GM18520 (cell line): ENCODE measurements around the gene ZNF664.
"Not testable (repeated sequence)": the region's sequence is repeated elsewhere in the genome, so short reads cannot be mapped to it uniquely, and the experiment has no call there.

Source experiments
- ATAC-seq: cut with Tn5 transposase; IDR thresholded peaks from one replicate; pipeline ENCODE4 v1.9.1; 2021; ENCODE audit not compliant: unreplicated experiment

Gene ZNF664

DNA sequence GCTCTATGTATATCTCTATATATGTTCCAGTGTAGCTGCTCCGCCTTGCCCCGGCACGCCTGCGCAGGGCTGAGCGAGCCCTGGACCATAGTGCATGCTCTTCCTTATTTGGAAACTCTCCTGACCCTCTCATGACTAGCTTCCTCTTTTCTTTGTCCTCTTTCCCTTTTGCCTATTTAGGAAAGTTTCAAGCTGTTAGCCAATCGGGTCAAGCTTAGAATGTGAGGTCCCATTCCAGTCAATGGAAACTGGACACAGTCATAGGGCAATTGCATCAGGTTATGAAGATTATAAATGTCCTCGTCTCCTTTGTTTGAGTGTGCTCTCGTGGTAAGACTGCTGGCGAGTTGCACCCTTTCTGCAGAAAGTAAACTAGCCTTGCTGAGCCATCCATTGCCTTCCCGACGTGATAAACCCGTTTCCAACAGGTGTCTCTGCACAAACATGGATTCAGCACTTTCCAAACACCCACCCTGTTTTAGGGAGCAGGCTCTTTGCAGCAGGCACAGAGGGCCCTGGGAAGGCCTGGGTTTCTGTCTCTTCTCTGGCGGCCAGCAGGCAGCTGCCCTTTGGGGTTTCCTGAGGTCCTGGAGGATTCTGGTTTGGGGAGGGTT lies 31.3 kb upstream of the ZNF664 start:
- ATAC-seq, result no peak

GRCh38 chr12:123942238-123942653 lies 30.8 kb upstream of the ZNF664 start:
- ATAC-seq, result no peak

DNA sequence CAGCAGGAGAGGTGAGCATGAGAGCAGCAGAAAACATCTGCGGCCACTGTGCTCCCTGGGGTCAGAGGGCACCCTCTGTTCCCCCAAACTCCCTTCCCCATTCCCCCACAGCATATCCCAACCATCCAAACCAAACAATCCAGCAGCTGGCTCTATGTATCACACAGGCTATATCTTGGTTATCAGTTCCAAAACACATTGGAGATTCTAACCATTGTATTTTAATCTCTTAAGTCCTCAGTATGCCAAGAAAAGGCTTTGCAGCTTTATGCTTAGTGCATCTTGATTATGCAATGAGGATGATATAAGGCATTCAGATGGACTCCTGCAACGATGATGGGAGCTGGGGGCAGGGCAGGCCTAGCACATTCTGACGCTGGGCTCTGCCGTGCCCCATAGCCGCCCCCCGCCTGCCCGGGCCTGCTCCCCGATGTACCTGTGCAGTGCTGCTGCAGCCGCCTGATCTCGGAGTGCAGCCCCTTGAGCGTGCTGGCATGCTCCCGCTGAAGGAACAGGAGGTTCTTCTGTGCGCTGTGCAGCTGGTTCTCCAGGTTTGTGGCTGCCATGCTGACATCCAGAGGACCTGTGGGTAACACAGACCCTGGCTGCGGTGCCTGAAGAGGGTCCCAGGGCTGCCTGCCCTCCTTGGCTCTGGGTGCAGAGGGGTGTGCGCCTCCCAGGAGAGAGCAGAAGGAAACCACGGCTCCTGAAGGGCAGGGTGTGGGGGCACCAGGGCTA lies 29.9 kb upstream of the ZNF664 start:
- ATAC-seq, result no peak

DNA sequence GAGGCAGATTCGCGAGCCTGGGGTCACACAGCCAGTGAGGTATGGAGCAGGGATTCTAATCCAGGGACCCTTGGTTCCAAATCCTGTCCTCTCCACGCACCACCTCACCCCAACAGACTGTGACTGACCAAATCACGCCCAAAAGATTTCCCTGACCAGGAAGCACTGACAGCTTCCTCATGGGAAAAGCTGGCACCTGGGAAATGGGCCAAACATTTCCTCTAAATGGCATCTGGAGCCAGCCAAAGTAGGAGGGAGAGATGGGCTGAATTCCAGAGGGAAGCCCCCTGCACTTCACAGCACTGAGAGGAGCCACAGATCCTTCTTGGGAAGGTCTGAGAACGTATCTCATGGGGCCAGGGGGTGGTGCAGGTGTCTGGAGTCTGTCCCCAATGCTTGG lies 29.2 kb upstream of the ZNF664 start:
- no peak for ATAC-seq

DNA sequence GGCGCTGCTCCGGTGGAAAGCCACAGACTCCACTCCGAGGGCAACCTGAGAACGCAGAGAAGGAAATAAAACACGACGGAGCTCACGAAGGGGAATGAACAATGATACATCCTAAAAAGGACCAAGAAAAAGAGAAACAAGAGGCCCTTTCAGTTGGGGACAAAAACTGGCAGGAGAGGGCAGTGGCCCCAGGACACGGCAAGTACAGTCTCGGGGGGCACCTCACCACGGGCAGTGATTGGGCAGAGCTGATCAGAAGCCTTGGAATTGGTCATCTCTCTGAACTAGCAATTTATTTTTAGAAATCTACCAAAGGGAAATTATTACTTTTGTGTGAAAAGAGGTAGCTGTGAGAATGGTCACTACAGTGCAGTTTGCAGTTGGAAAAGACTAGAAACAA lies 28.3 kb upstream of the ZNF664 start:
- no peak for ATAC-seq

GRCh38 chr12:123945287-123946151 lies 27.5 kb upstream of the ZNF664 start:
- no peak for ATAC-seq

- no peak for ATAC-seq
Measured at GRCh38 chr12:123946152-123946515, 26.9 kb upstream of the ZNF664 start.

- ATAC-seq, result not testable (repeated sequence)
Measured at GRCh38 chr12:123946516-123947505, 26.2 kb upstream of the ZNF664 start.

DNA sequence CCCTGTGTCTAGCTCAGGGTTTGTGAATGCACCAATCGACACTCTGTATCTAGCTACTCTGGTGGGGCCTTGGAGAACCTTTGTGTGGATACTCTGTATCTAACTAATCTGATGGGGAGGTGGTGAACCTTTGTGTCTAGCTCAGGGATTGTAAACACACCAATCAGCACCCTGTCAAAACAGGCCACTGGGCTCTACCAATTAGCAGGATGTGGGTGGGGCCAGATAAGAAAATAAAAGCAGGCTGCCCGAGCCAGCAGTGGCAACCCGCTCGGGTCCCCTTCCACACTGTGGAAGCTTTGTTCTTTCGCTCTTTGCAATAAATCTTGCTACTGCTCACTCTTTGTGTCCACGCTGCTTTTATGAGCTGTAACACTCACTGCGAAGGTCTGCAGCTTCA lies 25.5 kb upstream of the ZNF664 start:
- not testable (repeated sequence) for ATAC-seq

DNA sequence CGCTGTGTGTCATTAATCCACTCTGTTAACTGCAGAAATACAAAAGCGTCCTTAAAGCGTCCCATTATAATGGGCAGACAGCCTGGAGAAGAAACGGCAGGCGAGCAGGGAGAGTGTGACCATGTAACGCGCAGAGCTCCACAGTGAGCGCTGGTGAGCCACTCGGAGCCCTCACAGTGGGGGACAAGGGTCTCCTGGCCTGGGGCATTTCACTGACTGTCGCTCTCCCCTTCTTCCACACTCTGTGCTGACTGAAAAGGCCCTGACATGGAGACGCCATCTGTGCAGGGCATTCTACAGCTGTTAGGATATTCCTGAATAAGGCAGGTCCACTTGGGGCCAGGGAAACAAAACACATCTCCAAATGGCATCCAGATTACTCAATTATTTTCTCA lies 24.6 kb upstream of the ZNF664 start:
- no peak for ATAC-seq

GRCh38 chr12:123948796-123949769 lies 23.9 kb upstream of the ZNF664 start:
- no peak for ATAC-seq

DNA sequence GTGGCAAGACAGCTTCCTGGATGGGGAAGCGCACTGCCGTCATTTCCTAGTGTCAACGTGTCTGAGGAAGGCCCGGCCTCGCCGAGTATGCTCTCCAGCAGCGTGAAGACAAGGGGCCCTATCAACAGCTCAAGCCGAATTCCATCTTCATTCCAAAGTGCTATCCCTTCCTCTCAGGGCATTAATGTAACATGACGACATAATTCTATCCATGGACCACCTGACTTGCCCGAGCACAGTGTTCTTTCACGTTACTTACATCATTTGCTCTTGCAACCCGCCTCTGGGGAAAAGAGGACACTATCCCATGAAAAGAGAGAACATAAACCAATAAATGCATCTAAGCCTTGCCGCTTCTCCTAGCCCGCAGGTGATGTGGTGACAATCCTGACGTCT lies 23.2 kb upstream of the ZNF664 start:
- no peak for ATAC-seq

DNA sequence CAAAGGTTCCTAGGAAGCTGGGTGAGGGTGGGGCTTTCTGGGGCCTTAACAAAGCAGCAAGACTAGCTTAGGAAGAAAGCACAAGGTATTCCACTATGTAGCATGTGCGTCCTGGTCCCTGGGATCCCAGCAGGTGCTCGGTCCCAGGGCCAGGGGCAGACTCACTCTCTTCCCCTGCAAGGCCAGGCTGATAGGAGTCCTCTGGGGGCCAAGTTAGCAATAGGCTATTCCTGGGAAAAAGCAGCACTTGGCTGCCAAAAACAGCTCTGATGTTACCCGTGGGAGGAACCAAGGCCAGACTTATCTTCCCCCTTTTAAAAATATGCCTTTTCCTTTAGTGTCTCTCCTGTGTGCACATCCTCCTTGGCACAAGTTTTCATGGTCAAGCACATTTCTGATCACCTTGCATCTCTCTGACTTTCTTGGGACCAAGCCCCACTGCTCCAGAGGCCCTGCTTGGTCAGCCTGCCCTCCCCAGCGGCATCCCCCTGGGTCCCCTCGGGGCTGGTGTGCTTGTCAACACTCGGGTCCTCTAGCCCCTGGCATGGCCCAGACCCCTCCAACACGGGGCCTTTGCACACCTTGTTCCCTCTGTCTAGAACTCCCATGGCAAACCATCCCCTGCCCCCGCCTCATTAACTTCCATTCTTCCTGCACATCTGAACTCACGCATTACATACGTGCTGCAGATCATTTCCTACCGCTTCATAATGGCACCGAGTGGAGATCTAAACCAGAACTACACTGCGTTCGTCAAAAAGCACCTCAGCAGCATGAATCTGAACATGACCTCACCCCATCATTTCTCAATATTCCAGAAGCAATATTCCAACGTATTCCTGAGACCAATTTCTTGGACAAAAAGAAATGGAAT lies 22.3 kb upstream of the ZNF664 start:
- ATAC-seq, result no peak

DNA sequence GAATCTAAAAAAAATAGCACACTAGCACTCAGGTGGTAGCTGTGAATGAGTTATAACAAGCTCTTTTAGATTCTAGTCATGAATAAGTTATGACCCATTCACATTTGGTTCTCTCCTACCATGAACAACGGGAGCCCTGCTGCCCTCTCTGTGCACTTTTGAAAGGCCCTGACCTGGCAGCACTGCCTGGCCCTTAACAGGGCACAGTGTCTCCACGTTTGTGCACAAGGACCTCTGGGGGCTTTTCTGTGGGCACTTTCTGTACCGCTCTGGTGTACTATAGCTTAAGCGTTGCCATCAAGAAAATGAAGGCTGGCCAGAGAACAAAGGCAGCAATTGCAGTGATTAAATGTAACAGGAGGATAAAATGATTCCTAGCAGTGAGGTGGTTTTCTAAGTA lies 21.5 kb upstream of the ZNF664 start:
- ATAC-seq, result no peak

DNA sequence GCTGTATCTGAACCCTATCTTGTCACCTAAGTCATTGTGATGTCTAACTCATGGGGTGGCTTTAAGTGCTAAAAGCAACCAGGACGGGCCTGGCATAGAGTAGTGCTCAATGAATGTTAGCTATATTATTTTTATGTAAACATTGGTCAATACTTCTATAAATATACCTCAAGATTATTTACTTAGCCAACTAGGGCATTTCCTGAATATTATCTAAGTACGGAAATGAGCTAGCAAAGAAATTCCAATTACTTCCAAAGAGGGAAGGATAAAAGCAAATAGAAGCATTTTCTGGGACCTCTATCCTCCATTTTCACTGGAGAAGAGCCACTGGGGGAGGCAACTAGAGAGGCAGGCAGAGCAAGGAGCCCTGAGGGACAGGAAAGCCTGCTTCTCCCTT lies 21.0 kb upstream of the ZNF664 start:
- no peak for ATAC-seq

- no peak for ATAC-seq
Measured at GRCh38 chr12:123954647-123955350, 18.2 kb upstream of the ZNF664 start.

- no peak for ATAC-seq
Measured at GRCh38 chr12:123956249-123956648, 16.8 kb upstream of the ZNF664 start.

- no peak for ATAC-seq
Measured at GRCh38 chr12:123957196-123957595, 15.8 kb upstream of the ZNF664 start.
